Stimulated activated CD8-positive, alpha-beta memory T cell treated with anti-CD3 and anti-CD28 coated beads, Interleukin-7, amount 100 ng/mL, for 4 hours (primary cell): Measurements from ENCODE around the gene MSANTD1.

ENCODE experiments used
- DNase-seq, 2 donors: peaks; one replicate each; pipeline ENCODE4 v3.0.0-alpha.2; 2020; ENCODE audit warnings: low read depth in 2 of 2

The MSANTD1 gene

DNA sequence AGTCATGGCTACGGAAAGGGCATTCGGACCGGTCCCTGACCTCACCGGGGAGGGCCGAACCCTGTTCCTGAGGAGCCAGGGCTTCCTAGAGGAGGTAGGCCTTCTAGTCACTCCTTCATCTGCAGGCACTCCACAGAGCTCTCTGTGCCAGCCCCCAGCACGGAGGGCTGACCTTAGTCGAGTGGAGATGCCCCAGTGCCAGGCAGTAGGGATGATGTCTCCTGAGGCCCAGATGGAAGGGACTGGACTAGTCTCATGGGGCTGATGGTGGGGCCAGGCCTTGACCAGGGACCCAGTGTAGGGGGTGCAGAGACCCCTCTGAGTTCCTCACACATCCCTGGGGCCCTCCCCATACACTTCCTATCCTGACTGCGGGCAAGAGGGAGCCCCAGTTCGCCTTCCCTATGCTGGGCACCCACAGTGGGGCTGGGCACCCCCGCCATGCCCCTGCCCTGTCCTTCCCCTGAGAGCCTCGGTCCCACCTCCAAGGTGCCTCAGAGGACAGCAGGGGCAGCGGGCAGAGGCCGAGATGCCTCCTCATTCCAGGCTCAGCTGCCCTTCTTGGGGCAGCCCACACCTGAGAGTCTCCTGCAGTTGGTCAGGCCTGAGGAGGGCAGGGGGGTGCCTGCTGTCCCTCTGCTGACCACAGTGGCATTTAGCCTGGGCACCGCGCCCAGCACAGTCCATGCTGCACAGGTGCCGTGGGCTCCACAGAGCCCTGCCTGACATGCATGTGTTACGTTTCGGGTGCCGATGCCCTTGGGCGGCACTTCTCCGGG is 1.4 kb upstream of the MSANTD1 start:
- DNase-seq: no peak

- no peak for DNase-seq
Measured at GRCh38 chr4:3248178-3248480, 830 bp upstream of the MSANTD1 start.

DNA sequence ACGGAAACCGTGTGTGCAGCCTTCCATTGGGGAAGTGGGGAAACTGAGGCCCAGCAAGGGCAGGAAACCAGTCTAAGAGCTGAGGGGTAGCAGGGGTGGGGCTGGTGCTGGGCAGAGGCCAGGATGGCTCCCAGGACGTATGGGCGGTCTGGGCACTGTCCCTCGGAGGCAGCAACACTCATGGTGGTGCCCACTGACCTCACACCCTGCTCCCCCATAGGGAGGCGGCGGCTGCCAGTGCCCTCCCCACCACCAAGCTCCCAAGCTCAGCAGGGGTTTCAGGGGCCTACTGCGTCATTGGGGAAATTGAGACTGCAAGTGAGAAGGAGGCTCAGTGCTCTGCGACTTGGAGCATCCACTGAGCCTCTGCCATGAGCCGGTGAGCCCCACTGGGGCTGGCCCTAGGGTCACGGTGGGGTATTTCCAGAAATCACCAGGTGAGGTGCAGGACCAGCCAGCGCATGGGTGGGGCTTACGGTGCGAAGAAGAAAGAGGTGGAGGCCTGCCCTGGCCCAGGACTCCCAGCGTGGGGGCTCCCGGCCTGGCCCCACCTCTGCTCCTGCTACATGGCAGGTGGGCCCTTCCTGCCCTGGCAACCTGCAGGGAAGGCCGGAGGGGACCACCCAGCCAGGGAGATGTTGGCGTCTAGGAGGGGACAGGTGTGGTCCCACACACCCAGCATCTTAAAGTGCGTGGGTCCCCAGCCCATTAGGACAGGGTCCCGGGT is 915 bp downstream of the MSANTD1 start:
- no peak for DNase-seq

- DNase-seq: no peak
Measured at GRCh38 chr4:3250438-3250955, 1.5 kb downstream of the MSANTD1 start.

GRCh38 chr4:3250956-3251690 is 2.2 kb downstream of the MSANTD1 start:
- DNase-seq: no peak

DNA sequence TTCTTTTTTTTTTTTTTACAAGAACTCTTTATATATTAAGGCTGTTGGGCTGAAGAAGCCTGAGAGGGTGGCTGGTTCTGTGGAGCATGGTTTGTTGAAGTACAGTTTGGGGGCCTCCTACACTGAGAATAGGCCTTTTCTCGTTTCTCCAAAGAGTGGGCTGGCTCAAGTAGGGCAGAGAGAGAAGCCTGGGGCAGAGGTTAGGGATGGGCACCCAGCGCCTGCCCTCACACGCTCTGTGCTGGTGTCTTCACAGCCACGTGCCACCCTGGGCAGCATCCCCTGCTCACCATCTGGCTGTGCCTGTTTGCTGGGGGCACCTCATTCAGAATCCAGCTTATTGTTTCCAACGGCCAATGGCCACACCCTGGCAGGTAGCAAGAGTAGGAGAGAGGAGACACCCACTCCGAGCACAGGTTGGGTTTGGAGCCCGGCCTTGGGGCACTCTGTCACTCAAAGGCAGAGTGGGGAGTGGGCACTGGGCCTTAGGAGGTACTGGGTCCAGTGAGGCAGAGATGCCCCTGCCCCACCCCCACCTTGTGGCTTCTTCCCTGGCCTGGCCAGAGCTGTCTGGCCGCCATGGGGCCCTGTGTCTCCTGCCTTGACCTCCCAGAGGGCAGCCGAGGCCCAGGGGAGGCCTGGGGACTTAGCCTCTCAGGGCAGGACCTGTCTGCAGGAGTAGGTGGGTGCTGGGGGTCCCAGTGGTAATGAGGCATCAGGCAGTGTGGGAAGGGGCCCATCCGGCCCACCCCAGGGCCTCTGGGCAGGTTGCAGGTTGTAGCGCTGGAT is 2.9 kb downstream of the MSANTD1 start:
- no peak for DNase-seq

- no peak for DNase-seq
Measured at GRCh38 chr4:3252480-3252828, 3.5 kb downstream of the MSANTD1 start.

DNA sequence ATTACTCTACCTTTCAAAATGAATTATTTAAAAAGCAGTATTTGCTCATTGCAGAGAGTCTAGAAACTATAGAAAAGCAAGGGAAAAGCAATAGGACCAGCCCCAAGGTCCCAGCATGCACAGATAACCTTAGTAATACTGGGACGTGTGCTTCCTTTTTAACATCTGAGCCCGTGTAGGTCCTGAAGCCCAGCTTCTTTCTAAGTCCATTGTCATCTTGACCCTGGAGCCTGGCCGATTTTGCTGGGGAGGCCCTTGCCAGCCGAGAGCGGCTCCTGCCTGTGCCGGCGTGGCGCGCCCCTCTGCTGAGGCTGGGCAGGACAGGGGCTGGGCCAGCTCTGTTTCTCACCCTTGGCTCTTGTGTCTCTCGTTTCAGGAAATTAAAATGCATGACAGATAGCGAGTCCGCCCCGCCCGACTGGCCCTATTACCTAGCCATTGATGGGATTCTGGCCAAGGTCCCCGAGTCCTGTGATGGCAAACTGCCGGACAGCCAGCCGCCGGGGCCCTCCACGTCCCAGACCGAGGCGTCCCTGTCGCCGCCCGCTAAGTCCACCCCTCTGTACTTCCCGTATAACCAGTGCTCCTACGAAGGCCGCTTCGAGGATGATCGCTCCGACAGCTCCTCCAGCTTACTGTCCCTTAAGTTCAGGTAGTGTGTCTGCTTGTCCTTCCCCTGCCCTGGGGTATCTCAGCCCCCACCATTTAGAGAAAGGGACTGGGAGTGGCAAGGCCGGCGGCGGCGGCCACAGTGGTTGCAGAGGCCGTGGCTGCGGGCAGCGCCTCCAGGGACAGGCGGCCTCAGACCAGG is 4.1 kb downstream of the MSANTD1 start:
- no peak for DNase-seq

DNA sequence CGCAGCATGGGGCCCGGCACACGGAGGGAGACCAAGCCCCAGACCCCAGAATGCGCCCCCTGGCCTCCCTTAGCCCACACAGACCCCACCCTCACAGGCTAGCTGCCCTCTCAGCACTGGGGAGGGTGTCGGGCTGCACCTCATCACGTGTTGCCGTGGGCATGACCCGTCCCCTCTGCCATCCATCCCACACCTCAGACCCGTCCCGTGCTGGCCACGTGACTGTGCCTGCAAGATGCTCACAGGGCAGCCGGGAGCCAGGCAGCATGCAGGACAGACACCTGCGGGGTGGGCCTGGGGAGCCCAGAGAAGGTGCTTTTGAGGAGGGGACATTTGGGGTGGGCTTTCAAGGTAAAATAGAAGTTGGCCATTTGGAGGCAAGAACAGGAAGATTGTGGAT is 4.8 kb downstream of the MSANTD1 start:
- no peak for DNase-seq

GRCh38 chr4:3254302-3255131 is 5.6 kb downstream of the MSANTD1 start:
- DNase-seq: no peak

- DNase-seq: no peak
Measured at GRCh38 chr4:3255611-3256186, 6.7 kb downstream of the MSANTD1 start.

DNA sequence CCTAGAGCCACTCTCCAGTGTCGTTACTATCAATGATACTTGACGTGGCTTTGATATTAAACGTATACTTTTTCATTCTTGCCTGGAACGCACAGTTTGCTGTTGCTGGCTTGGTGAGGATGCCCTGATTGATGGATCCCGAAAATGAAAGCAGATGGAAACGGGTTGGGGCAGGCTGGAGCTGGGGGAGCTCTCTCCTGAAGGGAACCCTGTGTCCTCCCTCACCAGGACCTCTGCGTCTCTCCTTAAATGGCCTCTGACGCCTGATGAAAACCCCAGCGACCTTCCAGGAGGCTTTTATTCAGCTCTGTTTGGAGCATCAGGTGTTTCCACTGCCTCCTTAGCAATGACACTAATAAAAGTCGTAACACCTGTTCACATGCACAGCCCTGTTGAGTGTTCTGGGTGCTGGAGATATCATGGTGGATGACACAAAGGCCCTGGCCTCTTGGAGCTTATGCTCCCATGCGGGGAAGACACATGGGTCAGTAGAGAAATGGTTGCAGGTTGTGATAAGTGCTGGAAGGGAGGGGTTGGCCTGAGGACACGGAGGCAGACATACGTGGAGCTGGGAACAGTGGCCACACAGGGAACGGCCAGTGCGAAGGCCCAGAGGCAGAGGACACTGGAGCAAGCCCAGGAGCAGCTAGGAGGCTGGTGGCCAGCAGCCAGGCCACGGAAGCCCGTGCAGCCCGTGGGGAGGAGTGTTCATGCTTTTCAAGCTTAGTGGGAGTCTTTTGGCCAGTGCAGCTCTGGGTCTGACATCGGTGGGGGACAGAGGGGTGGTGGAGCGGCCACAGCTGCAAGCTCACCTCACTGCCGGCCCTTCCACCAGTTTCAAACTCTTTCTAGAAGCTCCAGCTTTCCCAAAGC is 7.5 kb downstream of the MSANTD1 start:
- no peak for DNase-seq

- DNase-seq: no peak
Measured at GRCh38 chr4:3257103-3257555, 8.2 kb downstream of the MSANTD1 start.

- DNase-seq: no peak
Measured at GRCh38 chr4:3257556-3258482, 8.9 kb downstream of the MSANTD1 start.

- DNase-seq: no peak
Measured at GRCh38 chr4:3261411-3262207, 12.7 kb downstream of the MSANTD1 start.

DNA sequence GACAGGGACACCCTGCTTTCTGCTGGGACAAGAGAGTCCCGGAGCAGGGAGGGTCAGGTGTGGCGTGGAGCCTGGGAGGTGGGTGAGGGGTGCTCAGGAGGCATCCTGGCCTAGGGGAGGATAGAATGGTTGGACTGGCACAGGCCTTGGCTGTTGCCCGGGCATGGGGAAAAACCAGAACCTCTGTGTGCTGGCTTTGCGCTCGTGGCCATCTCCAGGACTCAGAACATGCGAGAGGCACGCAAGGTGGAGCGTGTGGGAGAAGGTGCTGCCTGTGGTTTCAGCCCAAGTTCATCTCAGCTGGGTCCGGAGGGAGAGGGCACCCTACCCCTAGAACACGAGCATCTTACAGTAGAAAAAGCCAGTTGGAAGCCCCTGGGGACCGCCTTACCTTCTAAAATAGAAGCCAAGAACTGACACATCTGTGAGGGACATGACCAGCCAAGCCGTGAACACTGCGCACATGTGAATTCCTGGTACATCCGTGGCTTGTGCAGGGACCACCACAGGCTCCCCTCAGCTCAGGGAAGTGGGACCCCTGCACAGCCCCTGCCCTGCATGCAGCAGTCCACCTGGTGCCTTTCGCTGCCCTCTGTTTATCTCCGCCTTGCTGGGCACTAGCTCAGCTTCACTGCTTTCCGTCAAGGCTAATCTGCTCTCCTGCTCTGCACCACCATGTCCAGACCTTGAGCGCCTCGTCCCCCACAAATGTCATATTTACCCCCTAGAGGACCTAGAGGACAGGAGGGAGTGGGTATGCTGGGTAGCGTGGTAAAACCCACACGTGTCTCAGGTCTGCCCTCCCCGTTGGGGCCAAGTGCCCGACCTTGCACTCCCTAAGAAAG is 13.5 kb downstream of the MSANTD1 start:
- DNase-seq: no peak
